Brain microvascular endothelial cell (primary cell): ENCODE measurements around the gene MAD1L1.

Experiments
- DNase-seq: peaks from one replicate; pipeline ENCODE4 v3.0.0-alpha.2; 2020
- H3K27ac ChIP-seq: fragments of 250-450 bp; sonication (Bioruptor Pico); 2 replicates; pipeline ENCODE4 v1.5.1; 2020; ENCODE audit warnings: mild to moderate bottlenecking, moderate library complexity
- H3K27me3 ChIP-seq: fragments of 250-450 bp; sonication (Bioruptor Pico); replicated peaks from 2 replicates; pipeline ENCODE4 v1.5.1; 2020; ENCODE audit warnings: mild to moderate bottlenecking
- H3K36me3 ChIP-seq: fragments of 250-450 bp; sonication (Bioruptor Pico); replicated peaks from 2 replicates; pipeline ENCODE4 v1.5.1; 2020; ENCODE audit warnings: mild to moderate bottlenecking
- H3K4me3 ChIP-seq: 2 replicates; pipeline ENCODE4 v1.5.1; 2011; ENCODE audit warnings: low read depth, mild to moderate bottlenecking, control low read depth, low read length, moderate library complexity
- in situ Hi-C: cut with HindIII; loops from 2 replicates; pipeline ENCODE4 v1.10.0; 2017; ENCODE audit warnings: low sequenced_read_pairs, low pct_ligation_motif_present
- TF ChIP-seq, protein P1 (sequence below): IDR thresholded peaks from 2 replicates; pipeline ENCODE4 v1.5.1; 2011; ENCODE audit warnings: low read depth, mild to moderate bottlenecking, moderate library complexity, low read length, control low read depth, inconsistent platforms; ENCODE audit errors: missing control alignments

The MAD1L1 gene

DNA sequence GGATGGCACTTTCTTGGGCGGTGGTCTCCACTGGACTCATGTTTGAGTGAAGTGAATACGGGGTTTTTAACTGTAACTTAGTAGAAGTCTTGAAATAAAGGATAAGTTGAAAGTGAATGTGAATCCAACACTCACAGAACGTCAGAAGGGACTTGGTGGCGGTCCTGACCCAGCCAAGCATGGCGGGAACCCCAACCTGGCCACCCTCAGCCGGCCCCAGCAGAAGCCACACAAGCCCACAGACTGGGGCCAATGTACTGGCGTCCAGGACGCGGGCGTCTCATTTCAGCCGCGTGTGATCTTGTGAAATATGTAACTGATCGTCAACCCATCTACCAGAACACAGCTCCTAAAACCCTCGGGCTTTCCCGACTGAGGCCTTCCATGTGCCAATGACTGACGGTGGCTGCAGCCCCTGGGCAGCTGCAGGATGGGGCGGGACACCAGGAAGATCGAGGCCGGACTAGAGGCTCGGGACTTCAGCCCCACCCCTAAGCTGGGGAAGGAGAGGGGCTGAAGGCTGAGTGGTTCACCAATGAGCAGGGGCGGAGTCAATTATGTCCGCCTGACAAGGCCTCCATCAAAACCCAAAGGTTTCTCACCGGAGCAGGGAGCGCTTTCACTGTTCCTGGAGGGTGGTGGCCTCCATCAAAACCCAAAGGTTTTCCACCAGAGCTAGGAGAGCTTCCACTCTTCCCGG is 161.5 kb downstream of the MAD1L1 start:
- DNase-seq = no peak
- in situ Hi-C loops = no loop called here
- Histone ChIP-seq H3K4me3 (no peak overlapping the region), H3K27ac (no peak overlapping the region), H3K36me3 (peaks cover 3% of the 10 kb centered on the region), H3K27me3 (no peaks in the 10 kb centered on the region)
- TF ChIP-seq, protein P1, sequence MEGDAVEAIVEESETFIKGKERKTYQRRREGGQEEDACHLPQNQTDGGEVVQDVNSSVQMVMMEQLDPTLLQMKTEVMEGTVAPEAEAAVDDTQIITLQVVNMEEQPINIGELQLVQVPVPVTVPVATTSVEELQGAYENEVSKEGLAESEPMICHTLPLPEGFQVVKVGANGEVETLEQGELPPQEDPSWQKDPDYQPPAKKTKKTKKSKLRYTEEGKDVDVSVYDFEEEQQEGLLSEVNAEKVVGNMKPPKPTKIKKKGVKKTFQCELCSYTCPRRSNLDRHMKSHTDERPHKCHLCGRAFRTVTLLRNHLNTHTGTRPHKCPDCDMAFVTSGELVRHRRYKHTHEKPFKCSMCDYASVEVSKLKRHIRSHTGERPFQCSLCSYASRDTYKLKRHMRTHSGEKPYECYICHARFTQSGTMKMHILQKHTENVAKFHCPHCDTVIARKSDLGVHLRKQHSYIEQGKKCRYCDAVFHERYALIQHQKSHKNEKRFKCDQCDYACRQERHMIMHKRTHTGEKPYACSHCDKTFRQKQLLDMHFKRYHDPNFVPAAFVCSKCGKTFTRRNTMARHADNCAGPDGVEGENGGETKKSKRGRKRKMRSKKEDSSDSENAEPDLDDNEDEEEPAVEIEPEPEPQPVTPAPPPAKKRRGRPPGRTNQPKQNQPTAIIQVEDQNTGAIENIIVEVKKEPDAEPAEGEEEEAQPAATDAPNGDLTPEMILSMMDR = no peak

DNA sequence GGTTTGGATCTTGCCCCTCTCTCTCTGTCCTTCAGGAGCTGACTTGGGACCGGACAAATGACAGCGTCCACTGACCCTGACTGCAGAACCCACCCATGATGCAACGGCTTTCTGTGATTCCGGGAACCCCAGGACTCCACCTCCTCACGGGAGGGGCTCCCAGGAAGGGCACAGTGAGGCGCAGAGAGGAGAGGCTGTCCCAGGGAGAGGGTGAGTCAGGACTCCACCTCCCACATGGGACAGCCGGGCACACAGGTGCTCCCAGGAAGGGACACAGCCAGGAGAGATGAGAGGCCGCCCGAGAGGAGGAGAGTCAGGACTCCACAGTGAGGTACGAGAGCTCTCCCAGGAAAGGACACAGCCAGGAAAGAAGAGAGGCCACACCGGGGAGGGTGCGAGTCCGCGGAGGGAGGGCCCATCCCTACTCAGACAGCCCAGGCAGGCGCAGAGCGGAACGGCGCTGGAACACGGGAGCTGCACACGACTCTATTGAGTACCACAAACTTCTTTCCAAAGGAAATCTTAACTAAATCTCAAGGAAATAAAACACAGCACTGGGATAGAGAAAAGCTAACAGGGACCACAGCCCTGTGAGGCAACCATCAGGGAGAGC is 162.5 kb downstream of the MAD1L1 start:
- no peaks in the 10 kb centered on the region for H3K27me3 ChIP-seq
- H3K27ac ChIP-seq = no peak overlapping the region
- H3K4me3 ChIP-seq = no peak overlapping the region
- TF ChIP-seq, protein P1 = no peak
- peaks cover 3% of the 10 kb centered on the region for H3K36me3 ChIP-seq
- DNase-seq = no peak
- in situ Hi-C loops = no loop called here

DNA sequence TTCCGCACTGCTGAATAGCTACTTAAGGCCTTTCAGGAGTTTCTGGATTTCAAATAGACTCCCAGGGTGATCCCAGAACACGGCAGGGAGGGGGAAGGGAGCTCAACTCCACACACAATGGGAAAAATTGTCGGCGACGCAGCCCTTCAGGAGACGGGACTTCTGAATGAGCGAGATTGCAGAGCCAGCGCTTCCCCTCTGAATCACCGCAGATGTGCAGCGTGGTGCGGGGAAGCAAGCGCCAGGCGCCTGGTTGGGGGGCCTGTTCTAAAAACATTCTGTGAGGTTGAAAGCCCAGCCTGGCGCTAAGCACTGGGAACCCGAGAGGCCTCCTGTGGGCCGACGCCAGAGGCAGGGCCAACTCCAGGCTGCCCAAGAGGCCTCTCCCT is 163.3 kb downstream of the MAD1L1 start:
- peak; percentile 45 for DNase-seq
- Histone ChIP-seq H3K27ac (no peak overlapping the region), H3K36me3 (peaks cover 3% of the 10 kb centered on the region), H3K27me3 (no peaks in the 10 kb centered on the region), H3K4me3 (no peak overlapping the region)
- in situ Hi-C loops = no loop called here
- TF ChIP-seq, protein P1 = no peak

DNA sequence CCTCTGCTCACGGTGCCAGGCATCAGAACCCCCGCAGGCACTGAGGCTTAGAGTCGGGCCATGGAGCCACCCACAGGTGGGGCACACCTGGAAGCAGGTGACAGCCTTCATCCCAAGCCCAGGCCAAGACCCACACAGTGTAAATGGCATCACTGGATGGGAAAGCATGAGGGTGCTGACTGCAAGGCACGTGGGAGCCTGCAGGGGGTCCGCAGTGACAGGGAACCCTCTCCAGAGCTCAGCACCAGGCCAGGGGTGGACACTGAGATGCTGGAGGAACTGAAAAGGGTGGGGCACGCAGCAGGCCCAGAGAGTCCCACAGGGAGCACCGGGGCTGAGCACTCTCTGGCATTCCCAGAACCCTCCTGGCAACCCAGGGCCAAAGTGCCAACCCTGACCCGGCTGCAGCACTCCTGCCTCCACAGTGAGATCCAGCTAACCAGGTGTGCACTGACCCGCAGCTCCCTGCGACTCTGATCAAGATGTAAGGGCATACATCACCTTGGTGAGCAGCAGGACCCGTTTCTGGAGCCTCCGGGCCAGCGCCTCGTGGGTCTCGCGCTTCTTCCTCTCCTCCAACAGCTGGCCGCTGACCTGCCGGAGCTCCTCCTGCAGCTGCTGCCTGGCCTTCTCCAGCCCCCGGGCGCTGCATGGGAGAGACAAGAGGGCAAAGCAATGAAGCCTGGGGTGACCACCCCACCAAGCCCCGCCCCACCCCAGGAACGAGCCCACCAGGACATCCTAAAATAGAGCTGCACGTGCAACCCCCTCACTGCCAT is 163.9 kb downstream of the MAD1L1 start:
- peaks cover 3% of the 10 kb centered on the region for H3K36me3 ChIP-seq
- in situ Hi-C loops = no loop called here

DNA sequence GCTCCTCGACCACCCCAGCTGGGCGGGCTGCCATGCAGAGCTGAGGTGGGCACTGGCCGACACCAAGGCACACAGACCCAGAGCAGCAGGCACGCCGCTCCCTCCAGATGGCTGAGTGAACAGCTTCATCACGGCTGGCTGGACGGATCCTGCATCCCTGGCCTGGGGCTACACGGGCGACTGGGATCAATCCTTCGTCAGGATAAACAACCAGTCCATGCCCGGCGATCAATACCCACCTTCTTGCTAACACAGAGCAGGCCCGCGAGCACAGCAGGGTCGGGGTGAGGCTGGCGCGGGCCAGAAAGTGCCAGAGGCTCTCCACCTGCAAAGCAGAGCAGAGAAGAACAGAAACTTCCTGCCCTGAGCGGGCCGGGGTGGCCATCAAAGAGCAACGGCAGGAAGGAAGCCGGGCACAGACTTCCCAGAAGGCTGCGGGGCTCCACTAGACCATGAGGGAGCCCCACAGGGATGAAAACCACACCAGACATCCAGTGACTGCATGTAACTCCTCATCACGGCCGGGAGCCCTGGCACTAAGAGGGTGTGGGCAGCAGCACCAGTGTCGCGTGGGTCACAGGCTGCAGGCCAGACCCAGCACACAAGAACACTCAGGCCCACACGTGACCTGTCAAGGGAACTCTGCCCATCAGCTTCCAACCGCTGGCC is 166.4 kb downstream of the MAD1L1 start:
- Histone ChIP-seq H3K36me3 (peaks cover 3% of the 10 kb centered on the region), H3K27me3 (no peaks in the 10 kb centered on the region), H3K27ac (no peak overlapping the region), H3K4me3 (no peak overlapping the region)
- TF ChIP-seq, protein P1 = no peak
- in situ Hi-C loops = no loop called here
- no peak for DNase-seq

More for the DNA sequence above, 163.9 kb downstream of the MAD1L1 start:
- H3K4me3 ChIP-seq = no peak overlapping the region
- DNase-seq = no peak
- H3K27ac ChIP-seq = no peak overlapping the region
- H3K27me3 ChIP-seq = no peaks in the 10 kb centered on the region
- TF ChIP-seq, protein P1 = peak; percentile 43
